Endothelial cell (in vitro differentiated cells): ENCODE measurements around the gene SORBS1. TPM values are rescaled to one million over a fixed set of nuclear protein-coding genes. Genes with fewer than 3 reads are reported as not detected.
A peak's percentile ranks its signal among the peaks of the same experiment; 100 is the strongest.

Experiments
- DNase-seq: peaks from one replicate; pipeline ENCODE4 v3.0.0; 2021; ENCODE audit warnings: low spot score
- H3K27ac Mint-ChIP-seq: one replicate; pipeline ENCODE4 v1.8.0; 2021; ENCODE audit warnings: mixed read lengths, inconsistent platforms; ENCODE audit not compliant: unreplicated experiment
- H3K27me3 Mint-ChIP-seq: one replicate; pipeline ENCODE4 v1.8.0; 2021; ENCODE audit warnings: mild to moderate bottlenecking, moderate library complexity, mixed read lengths, inconsistent platforms; ENCODE audit not compliant: unreplicated experiment
- H3K36me3 Mint-ChIP-seq: one replicate; pipeline ENCODE4 v1.8.0; 2021; ENCODE audit warnings: mild to moderate bottlenecking, low read depth, mixed read lengths, inconsistent platforms; ENCODE audit not compliant: unreplicated experiment
- H3K4me1 Mint-ChIP-seq: one replicate; pipeline ENCODE4 v1.8.0; 2021; ENCODE audit warnings: mild to moderate bottlenecking, mixed read lengths, inconsistent platforms; ENCODE audit not compliant: unreplicated experiment
- H3K4me3 Mint-ChIP-seq: one replicate; pipeline ENCODE4 v1.8.0; 2021; ENCODE audit warnings: mild to moderate bottlenecking, mixed read lengths, inconsistent platforms; ENCODE audit not compliant: unreplicated experiment
- H3K9me3 Mint-ChIP-seq: one replicate; pipeline ENCODE4 v1.8.0; 2021; ENCODE audit warnings: mixed read lengths, inconsistent platforms; ENCODE audit not compliant: unreplicated experiment
- total RNA-seq: library from RNA; stranded (reverse); fragmentation: NEBNext Ultra II Directional; extraction: Animal tissue kit (Norgen Biotek cat#: 25700); gene quantifications from one replicate; pipeline ENCODE4 v1.2.1, GENCODE V29; 2021; ENCODE audit not compliant: unreplicated experiment
- TF ChIP-seq, protein P1 (sequence below): fragments of 200-600 bp; sonication (generic); IDR thresholded peaks from one replicate; pipeline ENCODE4 v1.5.0; 2021; ENCODE audit warnings: antibody characterized with exemption; ENCODE audit not compliant: unreplicated experiment

The SORBS1 gene
- total RNA-seq, 1 donor from 2014 or later = 103 TPM

- TF ChIP-seq, protein P1, sequence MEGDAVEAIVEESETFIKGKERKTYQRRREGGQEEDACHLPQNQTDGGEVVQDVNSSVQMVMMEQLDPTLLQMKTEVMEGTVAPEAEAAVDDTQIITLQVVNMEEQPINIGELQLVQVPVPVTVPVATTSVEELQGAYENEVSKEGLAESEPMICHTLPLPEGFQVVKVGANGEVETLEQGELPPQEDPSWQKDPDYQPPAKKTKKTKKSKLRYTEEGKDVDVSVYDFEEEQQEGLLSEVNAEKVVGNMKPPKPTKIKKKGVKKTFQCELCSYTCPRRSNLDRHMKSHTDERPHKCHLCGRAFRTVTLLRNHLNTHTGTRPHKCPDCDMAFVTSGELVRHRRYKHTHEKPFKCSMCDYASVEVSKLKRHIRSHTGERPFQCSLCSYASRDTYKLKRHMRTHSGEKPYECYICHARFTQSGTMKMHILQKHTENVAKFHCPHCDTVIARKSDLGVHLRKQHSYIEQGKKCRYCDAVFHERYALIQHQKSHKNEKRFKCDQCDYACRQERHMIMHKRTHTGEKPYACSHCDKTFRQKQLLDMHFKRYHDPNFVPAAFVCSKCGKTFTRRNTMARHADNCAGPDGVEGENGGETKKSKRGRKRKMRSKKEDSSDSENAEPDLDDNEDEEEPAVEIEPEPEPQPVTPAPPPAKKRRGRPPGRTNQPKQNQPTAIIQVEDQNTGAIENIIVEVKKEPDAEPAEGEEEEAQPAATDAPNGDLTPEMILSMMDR = no peak
- Mint-ChIP-seq H3K27ac (no peak overlapping the region), H3K36me3 (peaks cover 8% of the 10 kb centered on the region), H3K4me3 (no peak overlapping the region), H3K4me1 (peaks cover 95% of the 10 kb centered on the region), H3K9me3 (no peaks in the 10 kb centered on the region), H3K27me3 (peaks cover 10% of the 10 kb centered on the region)
- DNase-seq = no peak
These were observed 48.1 kb downstream of the SORBS1 start for GRCh38 chr10:95513008-95513589.

GRCh38 chr10:95511314-95511713 lies 49.9 kb downstream of the SORBS1 start:
- peaks cover 84% of the 10 kb centered on the region for H3K4me1 Mint-ChIP-seq
- no peak for DNase-seq
- H3K9me3 Mint-ChIP-seq = no peaks in the 10 kb centered on the region
- H3K36me3 Mint-ChIP-seq = peaks cover 7% of the 10 kb centered on the region
- peaks cover 6% of the 10 kb centered on the region for H3K27me3 Mint-ChIP-seq
- no peak overlapping the region for H3K4me3 Mint-ChIP-seq
- TF ChIP-seq, protein P1 = no peak
- H3K27ac Mint-ChIP-seq = peak overlapping the region; percentile 14

GRCh38 chr10:95509251-95509650 lies 51.9 kb downstream of the SORBS1 start:
- no peak for DNase-seq
- H3K27me3 Mint-ChIP-seq = peaks cover 6% of the 10 kb centered on the region
- no peaks in the 10 kb centered on the region for H3K9me3 Mint-ChIP-seq
- H3K4me1 Mint-ChIP-seq = peaks cover 73% of the 10 kb centered on the region
- TF ChIP-seq, protein P1 = no peak
- H3K27ac Mint-ChIP-seq = peak overlapping the region; percentile 78
- peaks cover 4% of the 10 kb centered on the region for H3K36me3 Mint-ChIP-seq
- no peak overlapping the region for H3K4me3 Mint-ChIP-seq

DNA sequence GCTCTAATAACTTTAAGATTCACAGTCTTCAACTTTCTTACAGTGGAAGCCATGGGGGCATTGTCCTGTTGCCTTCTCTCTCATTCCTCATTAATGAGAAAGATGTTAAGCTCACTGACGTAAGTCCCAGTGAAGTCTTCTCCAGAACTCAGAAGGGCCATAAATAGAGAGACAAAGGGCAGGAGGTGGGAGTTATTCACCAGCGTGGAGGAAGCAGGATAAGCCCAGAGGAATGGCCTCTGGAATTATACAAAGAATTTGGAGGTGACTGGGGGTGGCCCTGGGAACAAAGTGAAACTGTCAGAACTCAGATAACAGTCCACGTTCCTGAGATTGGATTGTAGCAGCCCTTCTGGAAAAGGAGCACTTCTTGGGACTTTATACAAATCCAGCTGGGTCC lies 52.4 kb downstream of the SORBS1 start:
- H3K27ac Mint-ChIP-seq = peak overlapping the region; percentile 78
- H3K36me3 Mint-ChIP-seq = peaks cover 4% of the 10 kb centered on the region
- TF ChIP-seq, protein P1 = no peak
- no peak for DNase-seq
- no peaks in the 10 kb centered on the region for H3K9me3 Mint-ChIP-seq
- peaks cover 70% of the 10 kb centered on the region for H3K4me1 Mint-ChIP-seq
- H3K4me3 Mint-ChIP-seq = no peak overlapping the region
- peaks cover 6% of the 10 kb centered on the region for H3K27me3 Mint-ChIP-seq

- Mint-ChIP-seq H3K4me1 (peaks cover 68% of the 10 kb centered on the region), H3K27ac (no peak overlapping the region), H3K27me3 (peaks cover 5% of the 10 kb centered on the region), H3K9me3 (no peaks in the 10 kb centered on the region), H3K36me3 (peaks cover 8% of the 10 kb centered on the region), H3K4me3 (no peak overlapping the region)
- no peak for DNase-seq
- TF ChIP-seq, protein P1 = no peak
These were observed 55.0 kb downstream of the SORBS1 start for GRCh38 chr10:95506056-95506737.
